Activated B cell treated with CpG ODN at 0.5 μM for 24 hours (primary cell): ENCODE results near the gene BHLHA9. TPM values are rescaled to one million over a fixed set of nuclear protein-coding genes. Genes with fewer than 3 reads are reported as not detected.

ENCODE experiments used
- ATAC-seq: fragments of 200-7000 bp; cut with Tn5 transposase; one replicate; pipeline ENCODE4 v1.10.0; 2021; ENCODE audit warnings: low read depth, mild to moderate bottlenecking, moderate library complexity
- CTCF ChIA-PET: fragments of 350-600 bp; sonication (Branson Sonifier 250); formaldehyde crosslinking; loops from one replicate; lab custom pipeline; 2021; ENCODE audit warnings: antibody characterized with exemption; lab: Charles Lee
- POLR2A ChIA-PET: fragments of 350-600 bp; sonication (Branson Sonifier 250); formaldehyde crosslinking; loops from one replicate; lab custom pipeline; 2021; ENCODE audit warnings: antibody characterized with exemption; lab: Charles Lee
- DNase-seq: peaks from one replicate; pipeline ENCODE4 v3.0.0; 2022
- H3K27ac Mint-ChIP-seq: one replicate; pipeline ENCODE4 v1.8.0; 2020; ENCODE audit warnings: mixed read lengths
- H3K27me3 Mint-ChIP-seq: one replicate; pipeline ENCODE4 v1.8.0; 2021; ENCODE audit warnings: mixed read lengths
- H3K36me3 Mint-ChIP-seq: one replicate; pipeline ENCODE4 v1.8.0; 2021; ENCODE audit warnings: low read depth, mixed read lengths
- H3K4me1 Mint-ChIP-seq: one replicate; pipeline ENCODE4 v1.8.0; 2021; ENCODE audit warnings: mixed read lengths
- H3K4me3 Mint-ChIP-seq: one replicate; pipeline ENCODE4 v1.8.0; 2020; ENCODE audit warnings: mild to moderate bottlenecking, mixed read lengths
- H3K9me3 Mint-ChIP-seq: one replicate; pipeline ENCODE4 v1.8.0; 2020; ENCODE audit warnings: mixed read lengths
- CTCF ChIP-seq: fragments of 200-600 bp; IDR thresholded peaks from one replicate; pipeline ENCODE4 v1.8.0; 2022; ENCODE audit warnings: antibody characterized with exemption, mild to moderate bottlenecking
- intact Hi-C: fragments of 100-400 bp; cut with micrococcal nuclease; formaldehyde crosslinking; loops from one replicate; pipeline ENCODE4 v1.15.1; 2024
- total RNA-seq: library from RNA; stranded (reverse); gene quantifications from 2 replicates; pipeline ENCODE4 v1.2.3, GENCODE V29; 2022

Gene BHLHA9
- total RNA-seq, 1 donor from 2014 or later, result not detected

GRCh38 chr17:1315409-1315808, 45.2 kb downstream of the BHLHA9 start:
- Mint-ChIP-seq H3K36me3 (no peaks in the 10 kb centered on the region), H3K27me3 (peaks cover 10% of the 10 kb centered on the region), H3K27ac (no peak overlapping the region), H3K9me3 (no peaks in the 10 kb centered on the region), H3K4me1 (no peaks in the 10 kb centered on the region), H3K4me3 (no peak overlapping the region)
- ChIA-PET POLR2A (no interaction called here), CTCF (no interaction called here)
- ATAC-seq (no peak), DNase-seq (no peak)
- intact Hi-C loops, result no loop called here
- no peak for TF ChIP-seq CTCF

GRCh38 chr17:1315891-1316403, 45.7 kb downstream of the BHLHA9 start:
- TF ChIP-seq CTCF, result no peak
- H3K9me3 Mint-ChIP-seq, result no peaks in the 10 kb centered on the region
- H3K36me3 Mint-ChIP-seq, result no peaks in the 10 kb centered on the region
- intact Hi-C loops, result no loop called here
- no peaks in the 10 kb centered on the region for H3K4me1 Mint-ChIP-seq
- H3K27ac Mint-ChIP-seq, result no peak overlapping the region
- ChIA-PET CTCF (no interaction called here), POLR2A (no interaction called here)
- H3K4me3 Mint-ChIP-seq, result no peak overlapping the region
- DNase-seq, result no peak
- peaks cover 11% of the 10 kb centered on the region for H3K27me3 Mint-ChIP-seq
- no peak for ATAC-seq

Other genes starting within 250 kb of the BHLHA9 start
- gene ABR, start 90.5 kb upstream of the BHLHA9 start, total RNA-seq, result 132 and 150 TPM in 2 replicates
- not detected in 2 replicates for gene TRARG1, start 9.2 kb downstream of the BHLHA9 start, total RNA-seq
- 253 and 263 TPM in 2 replicates for gene YWHAE, start 129.8 kb downstream of the BHLHA9 start, total RNA-seq
- gene CRK, start 185.8 kb downstream of the BHLHA9 start, total RNA-seq, result 22.5 and 29.1 TPM in 2 replicates
- 189 and 190 TPM in 2 replicates for gene MYO1C, start 222.2 kb downstream of the BHLHA9 start, total RNA-seq
- 46.0 and 50.0 TPM in 2 replicates for gene INPP5K, start 246.2 kb downstream of the BHLHA9 start, total RNA-seq